ENCODE measurements around the gene MYMK.

Gene MYMK

DNA sequence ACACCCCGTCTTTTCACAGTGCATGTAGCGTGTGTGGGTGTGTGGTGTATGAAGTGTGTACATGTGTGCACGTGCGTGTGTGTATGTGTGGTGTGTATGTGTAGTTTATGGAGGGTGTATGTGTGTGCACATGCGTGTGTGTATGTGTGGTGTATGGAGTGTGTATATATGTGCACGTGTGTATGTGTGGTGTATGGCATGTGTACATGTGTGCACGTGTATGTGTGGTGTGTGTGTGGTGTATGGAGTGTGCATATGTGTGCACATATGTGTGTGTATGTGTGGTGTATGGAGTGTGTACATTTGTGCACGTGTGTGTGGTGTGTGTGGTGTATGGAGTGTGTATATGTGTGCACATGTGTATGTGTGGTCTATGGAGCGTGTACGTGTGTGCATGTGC, 13.2 kb downstream of the MYMK start:
- 100% methylated on average over 2 of the region's 10 CpGs for WGBS (ENCODE audit: extremely low coverage, insufficient coverage, low lambda C conversion rate)
- no peak overlapping the region for H2BK120ac ChIP-seq (ENCODE audit: low read depth, low read length)
- H2AK5ac ChIP-seq (ENCODE audit: low read length) = no peak overlapping the region
- H3K4me1 ChIP-seq (ENCODE audit: control insufficient read depth, low read depth, low read length) = peaks cover 7% of the 10 kb centered on the region
- no peak overlapping the region for H3K9ac ChIP-seq (ENCODE audit: low read length)
- no peak overlapping the region for H2BK15ac ChIP-seq (replicated peaks; ENCODE audit: low read depth)
- H3K23ac ChIP-seq (ENCODE audit: low read length) = no peak overlapping the region
- H3K18ac ChIP-seq (ENCODE audit: low read length) = no peak overlapping the region
- no peak for DNase-seq
- no peak overlapping the region for H4K8ac ChIP-seq (ENCODE audit: low read depth, low read length)
- no peaks in the 10 kb centered on the region for H3K79me1 ChIP-seq (ENCODE audit: low read length)
- H3K4me3 ChIP-seq (ENCODE audit: low read length) = no peak overlapping the region
- H3K27me3 ChIP-seq (ENCODE audit: insufficient read depth, low read length, poor library complexity) = no peaks in the 10 kb centered on the region
- no peak overlapping the region for H3K56ac ChIP-seq (ENCODE audit: low read length)
- H4K5ac ChIP-seq (ENCODE audit: low read length) = no peak overlapping the region
- no peaks in the 10 kb centered on the region for H3K79me2 ChIP-seq (ENCODE audit: control insufficient read depth, insufficient read depth, low read length)
- H3K27ac ChIP-seq (ENCODE audit: low read depth, low read length) = no peak overlapping the region
- H3K4ac ChIP-seq (ENCODE audit: low read depth, low read length) = no peak overlapping the region
- no peak overlapping the region for H3K4me2 ChIP-seq (ENCODE audit: low read length)
- no peaks in the 10 kb centered on the region for H3K36me3 ChIP-seq (ENCODE audit: control insufficient read depth, insufficient read depth, low read length)
- H2BK5ac ChIP-seq (ENCODE audit: low read length) = no peak overlapping the region

DNA sequence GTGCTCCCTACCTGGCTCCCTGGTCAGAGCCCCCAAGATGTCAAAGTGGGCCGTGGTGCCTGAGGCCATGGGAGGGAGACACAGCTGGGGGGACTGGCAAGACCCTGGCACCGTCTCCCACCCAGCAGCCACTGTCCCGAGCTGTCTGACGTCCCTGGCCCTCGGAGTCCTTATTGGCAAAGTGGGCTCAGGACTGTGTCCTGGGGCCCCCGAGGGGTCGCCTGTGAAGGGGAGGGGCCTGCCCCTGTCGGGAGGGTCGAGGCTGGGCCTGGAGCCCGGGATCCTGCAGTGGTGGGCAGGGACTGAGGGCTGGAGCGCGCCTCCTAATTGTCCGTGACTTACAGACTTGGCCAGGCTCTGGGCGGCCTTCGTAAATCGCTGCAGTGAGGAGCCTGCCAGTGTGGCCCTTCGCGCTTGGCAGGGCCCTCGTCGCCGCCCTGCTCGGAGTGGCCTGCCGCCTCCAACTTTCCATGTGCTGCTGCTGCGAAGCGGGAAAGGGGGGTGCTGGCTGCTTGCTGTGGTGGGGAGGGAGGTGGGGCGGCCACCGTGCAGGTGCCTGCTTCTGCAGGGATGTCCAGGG, 13.7 kb downstream of the MYMK start:
- no peak overlapping the region for H4K8ac ChIP-seq (ENCODE audit: low read depth, low read length)
- no peak overlapping the region for H3K56ac ChIP-seq (ENCODE audit: low read length)
- no peaks in the 10 kb centered on the region for H3K27me3 ChIP-seq (ENCODE audit: insufficient read depth, low read length, poor library complexity)
- H4K5ac ChIP-seq (ENCODE audit: low read length) = no peak overlapping the region
- no peak for DNase-seq
- no peak overlapping the region for H3K27ac ChIP-seq (ENCODE audit: low read depth, low read length)
- H3K23ac ChIP-seq (ENCODE audit: low read length) = no peak overlapping the region
- H2BK15ac ChIP-seq (replicated peaks; ENCODE audit: low read depth) = no peak overlapping the region
- H3K4ac ChIP-seq (ENCODE audit: low read depth, low read length) = no peak overlapping the region
- no CpG with 5 or more reads among the region's 27 CpGs for WGBS (ENCODE audit: extremely low coverage, insufficient coverage, low lambda C conversion rate)
- H2BK5ac ChIP-seq (ENCODE audit: low read length) = no peak overlapping the region
- H2AK5ac ChIP-seq (ENCODE audit: low read length) = no peak overlapping the region
- H3K36me3 ChIP-seq (ENCODE audit: control insufficient read depth, insufficient read depth, low read length) = no peaks in the 10 kb centered on the region
- H3K79me2 ChIP-seq (ENCODE audit: control insufficient read depth, insufficient read depth, low read length) = no peaks in the 10 kb centered on the region
- no peak overlapping the region for H3K4me2 ChIP-seq (ENCODE audit: low read length)
- H3K4me1 ChIP-seq (ENCODE audit: control insufficient read depth, low read depth, low read length) = peaks cover 7% of the 10 kb centered on the region
- H3K4me3 ChIP-seq (ENCODE audit: low read length) = no peak overlapping the region
- H3K79me1 ChIP-seq (ENCODE audit: low read length) = no peaks in the 10 kb centered on the region
- no peak overlapping the region for H2BK120ac ChIP-seq (ENCODE audit: low read depth, low read length)
- H3K18ac ChIP-seq (ENCODE audit: low read length) = no peak overlapping the region
- H3K9ac ChIP-seq (ENCODE audit: low read length) = no peak overlapping the region

DNA sequence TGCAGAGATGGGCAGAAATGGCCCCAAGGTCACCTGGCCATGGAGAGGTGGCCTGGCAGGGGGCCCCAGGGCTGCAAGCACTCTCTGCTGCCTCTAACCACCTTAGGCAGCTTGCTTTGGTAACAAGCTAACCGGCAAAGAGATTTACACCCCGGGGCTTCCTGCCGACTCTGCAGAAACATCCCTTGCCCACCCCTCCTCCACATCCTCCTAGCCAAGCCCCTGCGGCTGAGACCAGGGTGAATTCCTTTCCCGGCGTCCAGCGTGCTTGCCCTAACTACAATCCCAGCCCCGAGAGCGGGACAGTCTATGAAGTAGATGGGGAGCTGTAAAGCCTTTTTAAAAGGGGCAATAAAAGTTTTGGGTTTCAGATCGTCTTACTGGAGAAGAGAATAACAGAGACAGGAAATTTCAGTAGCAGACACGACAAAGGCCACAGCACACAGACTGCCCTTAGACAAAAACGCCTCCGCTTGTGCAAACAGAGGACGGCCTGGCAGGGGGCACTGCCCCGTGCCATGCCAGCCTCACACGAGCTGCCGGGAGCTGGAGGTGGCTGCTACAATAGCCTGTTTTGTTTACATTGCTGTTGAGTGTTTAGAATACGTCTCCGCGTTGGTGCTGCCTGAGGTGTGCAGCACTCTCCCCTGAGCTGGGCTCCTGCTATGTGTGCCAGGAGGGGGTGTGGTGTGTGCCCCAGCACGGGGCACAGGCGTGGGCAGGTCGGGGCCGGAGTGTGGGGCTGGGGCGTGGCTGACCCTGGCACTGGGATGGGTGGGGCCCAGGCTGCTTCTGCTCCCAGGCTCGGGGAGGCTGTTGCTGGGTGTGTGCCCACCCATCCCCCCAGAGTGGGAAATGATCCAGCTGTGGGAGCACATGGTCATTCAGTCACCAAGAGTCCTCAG, 15.3 kb downstream of the MYMK start:
- Histone ChIP-seq H2BK15ac (replicated peaks; ENCODE audit: low read depth) (no peak overlapping the region), H3K56ac (ENCODE audit: low read length) (peak overlapping the region; percentile 54), H2BK120ac (ENCODE audit: low read depth, low read length) (no peak overlapping the region), H3K9ac (ENCODE audit: low read length) (peak overlapping the region; percentile 6), H2BK5ac (ENCODE audit: low read length) (no peak overlapping the region), H3K27ac (ENCODE audit: low read depth, low read length) (peak overlapping the region; percentile 22), H4K5ac (ENCODE audit: low read length) (no peak overlapping the region), H3K79me1 (ENCODE audit: low read length) (no peaks in the 10 kb centered on the region), H3K36me3 (ENCODE audit: control insufficient read depth, insufficient read depth, low read length) (no peaks in the 10 kb centered on the region), H3K18ac (ENCODE audit: low read length) (no peak overlapping the region), H3K4me3 (ENCODE audit: low read length) (no peak overlapping the region), H3K4me1 (ENCODE audit: control insufficient read depth, low read depth, low read length) (peaks cover 7% of the 10 kb centered on the region), H3K4me2 (ENCODE audit: low read length) (peak overlapping the region; percentile 37), H3K4ac (ENCODE audit: low read depth, low read length) (no peak overlapping the region), H2AK5ac (ENCODE audit: low read length) (no peak overlapping the region), H3K79me2 (ENCODE audit: control insufficient read depth, insufficient read depth, low read length) (no peaks in the 10 kb centered on the region), H4K8ac (ENCODE audit: low read depth, low read length) (no peak overlapping the region), H3K23ac (ENCODE audit: low read length) (no peak overlapping the region), H3K27me3 (ENCODE audit: insufficient read depth, low read length, poor library complexity) (no peaks in the 10 kb centered on the region)
- WGBS (ENCODE audit: extremely low coverage, insufficient coverage, low lambda C conversion rate) = no CpG with 5 or more reads among the region's 26 CpGs
- peak; percentile 93 for DNase-seq

DNA sequence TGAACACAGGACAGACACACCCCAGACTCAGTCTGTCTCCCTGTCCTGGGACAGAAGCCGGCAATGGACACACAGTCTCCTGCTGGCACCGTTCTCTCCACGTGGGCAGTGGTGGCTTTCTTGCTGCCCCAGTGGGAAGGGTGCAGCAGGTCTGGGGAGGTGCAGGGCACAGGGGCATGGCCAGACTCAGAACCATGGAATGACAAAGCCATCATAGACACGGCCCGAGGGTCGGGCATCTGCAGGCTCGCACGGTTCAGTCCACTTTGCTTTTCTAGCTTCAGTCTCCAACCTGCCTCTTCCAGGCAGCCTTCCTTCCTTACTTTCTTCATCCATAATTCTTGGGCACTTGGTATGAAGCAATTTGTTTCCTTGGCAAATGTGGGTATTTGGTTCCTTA, 16.7 kb downstream of the MYMK start:
- Histone ChIP-seq H3K18ac (ENCODE audit: low read length) (no peak overlapping the region), H4K8ac (ENCODE audit: low read depth, low read length) (no peak overlapping the region), H2BK120ac (ENCODE audit: low read depth, low read length) (no peak overlapping the region), H3K4me2 (ENCODE audit: low read length) (no peak overlapping the region), H3K27me3 (ENCODE audit: insufficient read depth, low read length, poor library complexity) (no peaks in the 10 kb centered on the region), H3K4me1 (ENCODE audit: control insufficient read depth, low read depth, low read length) (peaks cover 7% of the 10 kb centered on the region), H3K9ac (ENCODE audit: low read length) (no peak overlapping the region), H3K23ac (ENCODE audit: low read length) (no peak overlapping the region), H3K4me3 (ENCODE audit: low read length) (no peak overlapping the region), H2AK5ac (ENCODE audit: low read length) (no peak overlapping the region), H2BK5ac (ENCODE audit: low read length) (no peak overlapping the region), H4K5ac (ENCODE audit: low read length) (no peak overlapping the region), H3K27ac (ENCODE audit: low read depth, low read length) (no peak overlapping the region), H3K56ac (ENCODE audit: low read length) (peak overlapping the region; percentile 44), H3K4ac (ENCODE audit: low read depth, low read length) (no peak overlapping the region), H3K79me1 (ENCODE audit: low read length) (no peaks in the 10 kb centered on the region), H2BK15ac (replicated peaks; ENCODE audit: low read depth) (no peak overlapping the region), H3K79me2 (ENCODE audit: control insufficient read depth, insufficient read depth, low read length) (no peaks in the 10 kb centered on the region), H3K36me3 (ENCODE audit: control insufficient read depth, insufficient read depth, low read length) (no peaks in the 10 kb centered on the region)
- DNase-seq = no peak
- WGBS (ENCODE audit: extremely low coverage, insufficient coverage, low lambda C conversion rate) = no CpG with 5 or more reads among the region's 8 CpGs

DNA sequence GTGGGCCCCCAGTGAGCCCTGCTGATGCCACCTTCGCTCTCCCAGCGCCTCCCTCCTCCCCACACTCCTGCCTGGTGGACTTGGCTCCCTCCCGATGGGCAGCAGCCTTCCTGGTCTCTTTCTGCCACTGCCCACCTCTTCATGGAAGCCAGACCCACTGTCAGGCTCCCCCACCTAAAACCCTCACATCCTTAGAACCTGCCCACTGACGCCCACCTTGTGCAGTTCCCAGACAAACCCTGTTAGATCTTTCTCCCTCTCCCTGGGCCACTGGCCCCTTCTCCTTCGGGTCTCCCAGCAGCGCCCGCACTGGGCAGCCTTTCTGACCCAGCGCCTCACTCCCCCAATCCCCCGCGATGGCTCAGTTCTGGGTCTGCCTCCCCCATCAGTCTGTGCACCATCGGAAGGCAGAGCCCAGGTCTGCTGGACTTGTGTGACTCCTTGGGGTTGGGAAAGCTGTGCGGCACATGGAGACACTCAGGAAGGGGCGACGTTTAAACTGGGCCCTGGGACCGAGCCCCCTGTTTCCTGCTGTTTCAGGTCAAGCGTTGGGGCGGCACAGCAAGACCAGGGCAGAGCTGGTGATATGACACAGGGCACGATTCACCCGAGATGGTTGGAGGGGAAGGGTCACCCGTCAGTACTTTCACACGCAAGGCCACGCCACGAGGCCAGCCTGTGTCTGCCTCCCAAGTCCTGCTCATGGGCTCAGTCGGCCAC, 17.4 kb downstream of the MYMK start:
- Histone ChIP-seq H3K4me1 (ENCODE audit: control insufficient read depth, low read depth, low read length) (peaks cover 4% of the 10 kb centered on the region), H3K4ac (ENCODE audit: low read depth, low read length) (no peak overlapping the region), H3K36me3 (ENCODE audit: control insufficient read depth, insufficient read depth, low read length) (no peaks in the 10 kb centered on the region), H2BK5ac (ENCODE audit: low read length) (no peak overlapping the region), H3K27me3 (ENCODE audit: insufficient read depth, low read length, poor library complexity) (no peaks in the 10 kb centered on the region), H3K9ac (ENCODE audit: low read length) (no peak overlapping the region), H4K5ac (ENCODE audit: low read length) (no peak overlapping the region), H3K79me2 (ENCODE audit: control insufficient read depth, insufficient read depth, low read length) (no peaks in the 10 kb centered on the region), H3K4me3 (ENCODE audit: low read length) (no peak overlapping the region), H3K23ac (ENCODE audit: low read length) (no peak overlapping the region), H2AK5ac (ENCODE audit: low read length) (no peak overlapping the region), H3K56ac (ENCODE audit: low read length) (peak overlapping the region; percentile 44), H3K18ac (ENCODE audit: low read length) (no peak overlapping the region), H3K4me2 (ENCODE audit: low read length) (no peak overlapping the region), H2BK15ac (replicated peaks; ENCODE audit: low read depth) (no peak overlapping the region), H3K79me1 (ENCODE audit: low read length) (no peaks in the 10 kb centered on the region), H4K8ac (ENCODE audit: low read depth, low read length) (no peak overlapping the region), H3K27ac (ENCODE audit: low read depth, low read length) (no peak overlapping the region), H2BK120ac (ENCODE audit: low read depth, low read length) (no peak overlapping the region)
- DNase-seq = no peak
- WGBS (ENCODE audit: extremely low coverage, insufficient coverage, low lambda C conversion rate) = no CpG with 5 or more reads among the region's 24 CpGs

Data from mesendoderm (in vitro differentiated cells).